HEK293 (cell line): ENCODE results near the gene LFNG.
A peak's percentile ranks its signal among the peaks of the same experiment; 100 is the strongest.

Experiments used
- CTCF ChIA-PET: fragments of 350-600 bp; formaldehyde crosslinking; extraction: SDS; loops from one replicate; lab custom pipeline; 2021; ENCODE audit warnings: antibody characterized with exemption; lab: Yijun Ruan, JAX
- POLR2A ChIA-PET: fragments of 300-600 bp; formaldehyde crosslinking; extraction: SDS; loops from one replicate; lab custom pipeline; 2020; ENCODE audit warnings: antibody characterized with exemption, inconsistent platforms; lab: Yijun Ruan, JAX
- H3K27ac ChIP-seq: fragments of 200-500 bp; sonication (Bioruptor generic); 2 replicates; pipeline ENCODE4 v1.5.1; 2014; ENCODE audit warnings: low read depth, low read length, control low read depth, inconsistent platforms; ENCODE audit errors: extremely low read depth
- H3K36me3 ChIP-seq, 2 experiments: fragments of 200-500 bp in 1 of 2; sonication (Bioruptor generic) in 1 of 2; 1 replicate in 1 of 2; 2 replicates in 1 of 2; pipeline ENCODE4 v1.5.1; 2014 to 2017; ENCODE audit warnings: inconsistent platforms in 2 of 2, low read length in 2 of 2; ENCODE audit not compliant: control insufficient read depth in 2 of 2, insufficient read depth in 1 of 2
- H3K4me1 ChIP-seq: fragments of 200-500 bp; sonication (Bioruptor generic); 2 replicates; pipeline ENCODE4 v1.5.1; 2014; ENCODE audit warnings: mild to moderate bottlenecking, low read length, inconsistent platforms; ENCODE audit not compliant: control insufficient read depth, insufficient read depth
- H3K4me3 ChIP-seq: 2 replicates; pipeline ENCODE4 v1.5.1; 2011; ENCODE audit warnings: low read depth, mild to moderate bottlenecking, control low read depth, low read length, moderate library complexity
- H3K9me3 ChIP-seq: fragments of 200-500 bp; sonication (Bioruptor generic); 2 replicates; pipeline ENCODE4 v1.5.1; 2014; ENCODE audit warnings: low read depth, low read length, inconsistent platforms; ENCODE audit not compliant: control insufficient read depth, insufficient read depth
- GLIS1 ChIP-seq: fragments of 450-650 bp; formaldehyde crosslinking; IDR thresholded peaks from 2 replicates; pipeline ENCODE4 v1.5.1; 2016; ENCODE audit warnings: missing biosample characterization, missing genetic modification characterization
- GLIS2 ChIP-seq: fragments of 450-650 bp; formaldehyde crosslinking; IDR thresholded peaks from 2 replicates; pipeline ENCODE4 v1.5.1; 2016; ENCODE audit warnings: missing biosample characterization, missing genetic modification characterization
- KLF10 ChIP-seq: fragments of 450-650 bp; IDR thresholded peaks from 2 replicates; pipeline ENCODE4 v1.5.1; 2018; ENCODE audit warnings: missing biosample characterization, mild to moderate bottlenecking, missing genetic modification characterization
- SP2 ChIP-seq: fragments of 450-650 bp; formaldehyde crosslinking; IDR thresholded peaks from 2 replicates; pipeline ENCODE4 v1.5.1; 2016; ENCODE audit warnings: missing biosample characterization, missing genetic modification characterization
- YY2 ChIP-seq: fragments of 450-650 bp; formaldehyde crosslinking; IDR thresholded peaks from 2 replicates; pipeline ENCODE4 v1.5.1; 2016; ENCODE audit warnings: missing biosample characterization, missing genetic modification characterization
- ZBTB20 ChIP-seq: fragments of 450-650 bp; formaldehyde crosslinking; IDR thresholded peaks from 2 replicates; pipeline ENCODE4 v1.5.1; 2016; ENCODE audit warnings: missing biosample characterization, missing genetic modification characterization
- ZBTB8A ChIP-seq: fragments of 450-650 bp; formaldehyde crosslinking; IDR thresholded peaks from 2 replicates; pipeline ENCODE4 v1.5.1; 2016; ENCODE audit warnings: missing biosample characterization, missing genetic modification characterization
- ZEB2 ChIP-seq: fragments of 450-650 bp; formaldehyde crosslinking; IDR thresholded peaks from 2 replicates; pipeline ENCODE4 v1.5.1; 2016; ENCODE audit warnings: missing biosample characterization, missing genetic modification characterization
- ZIC2 ChIP-seq: fragments of 450-650 bp; formaldehyde crosslinking; IDR thresholded peaks from 2 replicates; pipeline ENCODE4 v1.5.1; 2016; ENCODE audit warnings: missing biosample characterization, missing genetic modification characterization
- ZNF266 ChIP-seq: fragments of 450-650 bp; formaldehyde crosslinking; IDR thresholded peaks from 2 replicates; pipeline ENCODE4 v1.5.1; 2016; ENCODE audit warnings: missing biosample characterization, missing genetic modification characterization, low read depth
- ZNF423 ChIP-seq: fragments of 450-650 bp; formaldehyde crosslinking; IDR thresholded peaks from 2 replicates; pipeline ENCODE4 v1.5.1; 2016; ENCODE audit warnings: missing biosample characterization, missing genetic modification characterization
- ZNF623 ChIP-seq: fragments of 450-650 bp; formaldehyde crosslinking; IDR thresholded peaks from 2 replicates; pipeline ENCODE4 v1.5.1; 2016; ENCODE audit warnings: missing biosample characterization, missing genetic modification characterization
- ZNF776 ChIP-seq: fragments of 450-650 bp; formaldehyde crosslinking; IDR thresholded peaks from 2 replicates; pipeline ENCODE4 v1.5.0; 2017; ENCODE audit warnings: missing biosample characterization, missing genetic modification characterization, borderline replicate concordance
- TF ChIP-seq, protein P1 (sequence below): fragments of 450-650 bp; formaldehyde crosslinking; IDR thresholded peaks from 2 replicates; pipeline ENCODE4 v1.5.1; 2016; ENCODE audit warnings: missing biosample characterization, missing genetic modification characterization, low read depth
- TF ChIP-seq, protein P2 (sequence below): fragments of 450-650 bp; formaldehyde crosslinking; IDR thresholded peaks from 2 replicates; pipeline ENCODE4 v1.5.1; 2016; ENCODE audit warnings: missing biosample characterization, missing genetic modification characterization
- TF ChIP-seq, protein P3 (sequence below): fragments of 450-650 bp; formaldehyde crosslinking; optimal IDR thresholded peaks from 2 replicates; pipeline ENCODE3; 2016; ENCODE audit warnings: missing biosample characterization, mild to moderate bottlenecking, missing genetic modification characterization
- TF ChIP-seq, protein P4 (sequence below): fragments of 450-650 bp; formaldehyde crosslinking; conservative IDR thresholded peaks from 2 replicates; pipeline ENCODE4 v1.5.1; 2016; ENCODE audit warnings: low read depth, missing biosample characterization, missing genetic modification characterization

LFNG gene, protein sequence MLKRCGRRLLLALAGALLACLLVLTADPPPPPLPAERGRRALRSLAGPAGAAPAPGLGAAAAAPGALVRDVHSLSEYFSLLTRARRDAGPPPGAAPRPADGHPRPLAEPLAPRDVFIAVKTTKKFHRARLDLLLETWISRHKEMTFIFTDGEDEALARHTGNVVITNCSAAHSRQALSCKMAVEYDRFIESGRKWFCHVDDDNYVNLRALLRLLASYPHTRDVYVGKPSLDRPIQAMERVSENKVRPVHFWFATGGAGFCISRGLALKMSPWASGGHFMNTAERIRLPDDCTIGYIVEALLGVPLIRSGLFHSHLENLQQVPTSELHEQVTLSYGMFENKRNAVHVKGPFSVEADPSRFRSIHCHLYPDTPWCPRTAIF

DNA sequence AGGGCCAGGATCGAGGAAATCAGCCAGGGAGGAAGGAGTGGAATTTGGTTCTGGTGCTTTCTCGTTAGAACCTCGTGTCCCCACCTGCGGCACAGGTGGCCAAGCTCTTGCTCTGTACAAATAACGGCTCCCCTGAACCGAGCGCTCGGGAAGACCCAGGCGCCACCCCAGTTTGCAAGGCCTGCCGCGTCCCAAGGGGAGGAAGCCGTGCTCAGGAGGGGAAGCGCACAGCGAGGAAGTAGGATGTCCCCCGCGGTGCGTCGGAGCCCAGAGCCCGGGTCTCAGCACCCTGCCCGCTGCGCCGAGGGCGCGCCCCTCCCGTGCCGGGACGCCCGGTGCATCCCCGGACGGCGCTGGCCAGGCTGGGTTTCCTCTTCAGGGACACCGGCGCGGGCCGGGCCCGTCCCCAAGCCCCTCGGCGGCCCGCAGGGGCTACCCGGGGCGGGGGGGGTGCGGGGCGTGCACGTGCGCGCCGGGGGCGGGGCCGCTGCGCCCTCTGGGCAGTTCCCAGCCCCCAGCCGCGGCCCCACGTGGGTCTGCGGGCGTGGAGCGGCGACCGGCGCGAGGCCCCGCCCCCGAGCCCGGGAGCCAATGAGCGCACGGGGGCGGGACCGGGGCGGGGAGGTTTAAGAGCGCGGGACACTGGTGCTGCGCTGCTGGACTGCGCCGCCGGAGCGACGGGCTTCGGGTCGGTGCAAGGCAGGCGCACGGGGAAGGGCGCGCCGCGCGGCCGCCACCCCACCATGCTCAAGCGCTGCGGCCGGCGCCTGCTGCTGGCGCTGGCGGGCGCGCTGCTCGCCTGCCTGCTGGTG, at the start of gene LFNG:
TSS of gene LFNG (plus strand) at position 656 of the 812 bp plus-strand sequence. CDS start at position 744, 88 bp downstream.
- no peak within 1 kb of the TSS for H3K27ac ChIP-seq
- no peaks in the 10 kb centered on the region for H3K9me3 ChIP-seq
- H3K4me1 ChIP-seq = peaks cover 8% of the 10 kb centered on the region
- TF ChIP-seq, protein P1, sequence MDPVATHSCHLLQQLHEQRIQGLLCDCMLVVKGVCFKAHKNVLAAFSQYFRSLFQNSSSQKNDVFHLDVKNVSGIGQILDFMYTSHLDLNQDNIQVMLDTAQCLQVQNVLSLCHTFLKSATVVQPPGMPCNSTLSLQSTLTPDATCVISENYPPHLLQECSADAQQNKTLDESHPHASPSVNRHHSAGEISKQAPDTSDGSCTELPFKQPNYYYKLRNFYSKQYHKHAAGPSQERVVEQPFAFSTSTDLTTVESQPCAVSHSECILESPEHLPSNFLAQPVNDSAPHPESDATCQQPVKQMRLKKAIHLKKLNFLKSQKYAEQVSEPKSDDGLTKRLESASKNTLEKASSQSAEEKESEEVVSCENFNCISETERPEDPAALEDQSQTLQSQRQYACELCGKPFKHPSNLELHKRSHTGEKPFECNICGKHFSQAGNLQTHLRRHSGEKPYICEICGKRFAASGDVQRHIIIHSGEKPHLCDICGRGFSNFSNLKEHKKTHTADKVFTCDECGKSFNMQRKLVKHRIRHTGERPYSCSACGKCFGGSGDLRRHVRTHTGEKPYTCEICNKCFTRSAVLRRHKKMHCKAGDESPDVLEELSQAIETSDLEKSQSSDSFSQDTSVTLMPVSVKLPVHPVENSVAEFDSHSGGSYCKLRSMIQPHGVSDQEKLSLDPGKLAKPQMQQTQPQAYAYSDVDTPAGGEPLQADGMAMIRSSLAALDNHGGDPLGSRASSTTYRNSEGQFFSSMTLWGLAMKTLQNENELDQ (tag by site-specific recombination) = no peak
- TF ChIP-seq ZNF623 = no peak
- TF ChIP-seq KLF10 (tag by site-specific recombination) = peak; percentile 93
- 0 out of 2 replicates have a peak, but pooled peaks have one; percentile 33 for TF ChIP-seq ZNF423 (tag by site-specific recombination)
- TF ChIP-seq, protein P2, sequence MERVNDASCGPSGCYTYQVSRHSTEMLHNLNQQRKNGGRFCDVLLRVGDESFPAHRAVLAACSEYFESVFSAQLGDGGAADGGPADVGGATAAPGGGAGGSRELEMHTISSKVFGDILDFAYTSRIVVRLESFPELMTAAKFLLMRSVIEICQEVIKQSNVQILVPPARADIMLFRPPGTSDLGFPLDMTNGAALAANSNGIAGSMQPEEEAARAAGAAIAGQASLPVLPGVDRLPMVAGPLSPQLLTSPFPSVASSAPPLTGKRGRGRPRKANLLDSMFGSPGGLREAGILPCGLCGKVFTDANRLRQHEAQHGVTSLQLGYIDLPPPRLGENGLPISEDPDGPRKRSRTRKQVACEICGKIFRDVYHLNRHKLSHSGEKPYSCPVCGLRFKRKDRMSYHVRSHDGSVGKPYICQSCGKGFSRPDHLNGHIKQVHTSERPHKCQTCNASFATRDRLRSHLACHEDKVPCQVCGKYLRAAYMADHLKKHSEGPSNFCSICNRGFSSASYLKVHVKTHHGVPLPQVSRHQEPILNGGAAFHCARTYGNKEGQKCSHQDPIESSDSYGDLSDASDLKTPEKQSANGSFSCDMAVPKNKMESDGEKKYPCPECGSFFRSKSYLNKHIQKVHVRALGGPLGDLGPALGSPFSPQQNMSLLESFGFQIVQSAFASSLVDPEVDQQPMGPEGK (tag by site-specific recombination) = 0 out of 2 replicates have a peak, but pooled peaks have one; percentile 19
- TF ChIP-seq GLIS1 (tag by site-specific recombination) = peak; percentile 68
- 0 out of 2 replicates have a peak, but pooled peaks have one; percentile 12 for TF ChIP-seq ZBTB8A (tag by site-specific recombination)
- peak; percentile 18; the same call in 1 of the 2 replicates for TF ChIP-seq GLIS2 (tag by site-specific recombination)
- TF ChIP-seq ZEB2 = peak; percentile 28; the same call in 1 of the 2 replicates
- TF ChIP-seq, protein P3, sequence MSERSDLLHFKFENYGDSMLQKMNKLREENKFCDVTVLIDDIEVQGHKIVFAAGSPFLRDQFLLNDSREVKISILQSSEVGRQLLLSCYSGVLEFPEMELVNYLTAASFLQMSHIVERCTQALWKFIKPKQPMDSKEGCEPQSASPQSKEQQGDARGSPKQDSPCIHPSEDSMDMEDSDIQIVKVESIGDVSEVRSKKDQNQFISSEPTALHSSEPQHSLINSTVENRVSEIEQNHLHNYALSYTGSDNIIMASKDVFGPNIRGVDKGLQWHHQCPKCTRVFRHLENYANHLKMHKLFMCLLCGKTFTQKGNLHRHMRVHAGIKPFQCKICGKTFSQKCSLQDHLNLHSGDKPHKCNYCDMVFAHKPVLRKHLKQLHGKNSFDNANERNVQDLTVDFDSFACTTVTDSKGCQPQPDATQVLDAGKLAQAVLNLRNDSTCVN (tag by site-specific recombination) = peak; percentile 41
- no peak for TF ChIP-seq ZNF776 (tag by site-specific recombination)
- TF ChIP-seq YY2 (tag by site-specific recombination) = no peak
- TF ChIP-seq, protein P4, sequence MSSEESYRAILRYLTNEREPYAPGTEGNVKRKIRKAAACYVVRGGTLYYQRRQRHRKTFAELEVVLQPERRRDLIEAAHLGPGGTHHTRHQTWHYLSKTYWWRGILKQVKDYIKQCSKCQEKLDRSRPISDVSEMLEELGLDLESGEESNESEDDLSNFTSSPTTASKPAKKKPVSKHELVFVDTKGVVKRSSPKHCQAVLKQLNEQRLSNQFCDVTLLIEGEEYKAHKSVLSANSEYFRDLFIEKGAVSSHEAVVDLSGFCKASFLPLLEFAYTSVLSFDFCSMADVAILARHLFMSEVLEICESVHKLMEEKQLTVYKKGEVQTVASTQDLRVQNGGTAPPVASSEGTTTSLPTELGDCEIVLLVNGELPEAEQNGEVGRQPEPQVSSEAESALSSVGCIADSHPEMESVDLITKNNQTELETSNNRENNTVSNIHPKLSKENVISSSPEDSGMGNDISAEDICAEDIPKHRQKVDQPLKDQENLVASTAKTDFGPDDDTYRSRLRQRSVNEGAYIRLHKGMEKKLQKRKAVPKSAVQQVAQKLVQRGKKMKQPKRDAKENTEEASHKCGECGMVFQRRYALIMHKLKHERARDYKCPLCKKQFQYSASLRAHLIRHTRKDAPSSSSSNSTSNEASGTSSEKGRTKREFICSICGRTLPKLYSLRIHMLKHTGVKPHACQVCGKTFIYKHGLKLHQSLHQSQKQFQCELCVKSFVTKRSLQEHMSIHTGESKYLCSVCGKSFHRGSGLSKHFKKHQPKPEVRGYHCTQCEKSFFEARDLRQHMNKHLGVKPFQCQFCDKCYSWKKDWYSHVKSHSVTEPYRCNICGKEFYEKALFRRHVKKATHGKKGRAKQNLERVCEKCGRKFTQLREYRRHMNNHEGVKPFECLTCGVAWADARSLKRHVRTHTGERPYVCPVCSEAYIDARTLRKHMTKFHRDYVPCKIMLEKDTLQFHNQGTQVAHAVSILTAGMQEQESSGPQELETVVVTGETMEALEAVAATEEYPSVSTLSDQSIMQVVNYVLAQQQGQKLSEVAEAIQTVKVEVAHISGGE = peak; percentile 29; the same call in 1 of the 2 replicates
- TF ChIP-seq SP2 (tag by site-specific recombination) = peak; percentile 36; the same call in 1 of the 2 replicates
- TF ChIP-seq ZBTB20 (tag by site-specific recombination) = peak; percentile 71; the same call in 1 of the 2 replicates
- peak; percentile 78 for TF ChIP-seq ZIC2
- no peak for TF ChIP-seq ZNF266 (tag by site-specific recombination)
- TF ChIP-seq, all 188 proteins: peak for 12
- Histone ChIP-seq H3K4me3 (peak within 1 kb of the TSS; percentile 39), H3K36me3 (no peaks in the 10 kb centered on the region)
- CTCF ChIA-PET = interaction anchor here (0.6 kb wide), 1 partner anchor 150 kb away, joined by 3 read pairs; no protein-coding TSS in a partner anchor
- POLR2A ChIA-PET = interaction anchor here (1.0 to 1.1 kb wide), 2 partner anchors 10 to 26 kb away, joined by 3 read pairs; no protein-coding TSS in a partner anchor
